ENCODE measurements around the gene PRSS27.

The PRSS27 gene

GRCh38 chr16:2752850-2753732 lies 33.1 kb upstream of the PRSS27 start (continued):
- no peak for TF ChIP-seq ZNF664 (tag by site-specific recombination; IDR thresholded peaks at IDR 0.05)
- TF ChIP-seq ZNF654 (tag by site-specific recombination; IDR thresholded peaks at IDR 0.05; ENCODE audit: low read depth), result no peak
- TF ChIP-seq ZNF335 (tag by site-specific recombination; conservative IDR thresholded peaks at IDR 0.05), result peak; percentile 50
- no peak for TF ChIP-seq ZNF175 (tag by site-specific recombination; IDR thresholded peaks at IDR 0.05)

GRCh38 chr16:2752035-2752849 lies 32.2 kb upstream of the PRSS27 start, which contains the start of gene SRRM2:
Gene SRRM2 (plus strand): TSS chr16:2752638. CDS start chr16:2756365, 3,727 bp downstream.
- Histone ChIP-seq H3K4me3 (ENCODE audit: low read depth, low read length) (peak within 1 kb of the TSS; percentile 96), H3K27ac (ENCODE audit: extremely low read depth, low read depth, low read length) (peak within 1 kb of the TSS; percentile 97), H3K4me1 (ENCODE audit: control insufficient read depth, insufficient read depth, low read length) (peaks cover 5% of the 10 kb centered on the region), H3K9me3 (ENCODE audit: control insufficient read depth, insufficient read depth, low read depth, low read length) (no peaks in the 10 kb centered on the region), H3K36me3 (ENCODE audit: control insufficient read depth in 2 of 2, insufficient read depth in 1 of 2, low read length in 2 of 2) (peaks cover 9 to 53% of the 10 kb centered on the region in 2 experiments)
- CTCF ChIA-PET, result interaction anchor here (1.3 to 1.9 kb wide), 2 partner anchors 116 kb away, joined by 4 to 7 read pairs; no protein-coding TSS in a partner anchor
- POLR2A ChIA-PET, result interaction anchor here (0.5 to 2.0 kb wide), 26 partner anchors 11 to 970 kb away, joined by 3 to 22 read pairs (median 4); partner anchors contain the start of genes ELOB, FLYWCH2, KCTD5 and NUBP2
- TF ChIP-seq MYNN (tag by site-specific recombination; IDR thresholded peaks at IDR 0.05; ENCODE audit: borderline replicate concordance) (no peak), ZNF169 (tag by site-specific recombination; IDR thresholded peaks at IDR 0.05) (no peak), ZSCAN30 (tag by site-specific recombination; IDR thresholded peaks at IDR 0.05) (peak; percentile 96), ZNF37A (tag by site-specific recombination; IDR thresholded peaks at IDR 0.05) (peak; percentile 43; the same call in 1 of the 2 replicates), ZNF362 (tag by site-specific recombination; IDR thresholded peaks at IDR 0.05) (peak; percentile 91; the same call in 1 of the 2 replicates), ZBTB26 (tag by site-specific recombination; optimal IDR thresholded peaks at IDR 0.05) (peak; percentile 94), TCF7L2 (IDR thresholded peaks at IDR 0.05; ENCODE audit: borderline replicate concordance, low read depth, low read length) (no peak), ZNF510 (tag by site-specific recombination; IDR thresholded peaks at IDR 0.05; ENCODE audit: insufficient replicate concordance) (no peak), ZNF560 (tag by site-specific recombination; IDR thresholded peaks at IDR 0.05; ENCODE audit: borderline replicate concordance) (no peak), CTCF (tag by site-specific recombination; IDR thresholded peaks at IDR 0.05) (peak; percentile 49), ZNF768 (tag by site-specific recombination; IDR thresholded peaks at IDR 0.05) (no peak), ZNF747 (tag by site-specific recombination; IDR thresholded peaks at IDR 0.05) (no peak), SETDB1 (IDR thresholded peaks at IDR 0.05; ENCODE audit: insufficient read length, low read length) (no peak), ZBTB6 (tag by site-specific recombination; IDR thresholded peaks at IDR 0.05) (no peak; the same call in 1 of the 2 replicates), ZNF132 (tag by site-specific recombination; IDR thresholded peaks at IDR 0.05; ENCODE audit: borderline replicate concordance) (no peak), ZNF391 (tag by site-specific recombination; IDR thresholded peaks at IDR 0.05; ENCODE audit: borderline replicate concordance, low read depth) (peak; percentile 70; the same call in 1 of the 2 replicates), ZNF645 (tag by site-specific recombination; IDR thresholded peaks at IDR 0.05) (no peak), ZNF600 (tag by site-specific recombination; IDR thresholded peaks at IDR 0.05) (no peak), ZNF530 (tag by site-specific recombination; IDR thresholded peaks at IDR 0.05; ENCODE audit: low read depth) (no peak), ZNF610 (tag by site-specific recombination; IDR thresholded peaks at IDR 0.05; ENCODE audit: borderline replicate concordance) (peak; percentile 73; the same call in 1 of the 2 replicates), ZNF292 (tag by site-specific recombination; IDR thresholded peaks at IDR 0.05; ENCODE audit: borderline replicate concordance, low read depth) (no peak), ZNF501 (tag by site-specific recombination; IDR thresholded peaks at IDR 0.05) (peak; percentile 92)
